GM19455 (cell line): ENCODE measurements around the gene CDKN1B.

Experiments used
- ATAC-seq: cut with Tn5 transposase; IDR thresholded peaks from one replicate; pipeline ENCODE4 v1.9.1; 2021; ENCODE audit not compliant: unreplicated experiment

CDKN1B gene

GRCh38 chr12:12700254-12700653 is 16.9 kb upstream of the CDKN1B start:
- no peak for ATAC-seq

GRCh38 chr12:12701457-12701856 is 15.7 kb upstream of the CDKN1B start:
- no peak for ATAC-seq

GRCh38 chr12:12704593-12705230 is 12.5 kb upstream of the CDKN1B start:
- peak; percentile 80 for ATAC-seq

- no peak for ATAC-seq
These were observed 11.2 kb upstream of the CDKN1B start for GRCh38 chr12:12705838-12706520.

GRCh38 chr12:12713932-12714275 is 3.3 kb upstream of the CDKN1B start:
- ATAC-seq: no peak

GRCh38 chr12:12714276-12715021 is 2.7 kb upstream of the CDKN1B start:
- ATAC-seq: no peak

- ATAC-seq: no peak
These were observed 2.1 kb upstream of the CDKN1B start for GRCh38 chr12:12715128-12715458.

GRCh38 chr12:12715459-12716150 is 1.6 kb upstream of the CDKN1B start:
- ATAC-seq: peak; percentile 24

GRCh38 chr12:12716151-12716792 is 896 bp upstream of the CDKN1B start:
- ATAC-seq: no peak

- no peak for ATAC-seq
These were observed 615 bp downstream of the CDKN1B start for GRCh38 chr12:12717586-12718380.

- no peak for ATAC-seq
These were observed 1.2 kb downstream of the CDKN1B start for GRCh38 chr12:12718381-12718759.

- no peak for ATAC-seq
These were observed 1.7 kb downstream of the CDKN1B start for GRCh38 chr12:12718853-12719252.

- ATAC-seq: no peak
These were observed 2.3 kb downstream of the CDKN1B start for GRCh38 chr12:12719496-12719895.

- no peak for ATAC-seq
These were observed 2.9 kb downstream of the CDKN1B start for GRCh38 chr12:12720052-12720451.

GRCh38 chr12:12720672-12721161 is 3.5 kb downstream of the CDKN1B start:
- ATAC-seq: no peak

GRCh38 chr12:12721176-12721751 is 4.1 kb downstream of the CDKN1B start:
- ATAC-seq: no peak

- no peak for ATAC-seq
These were observed 4.8 kb downstream of the CDKN1B start for GRCh38 chr12:12721814-12722434.

GRCh38 chr12:12722435-12723148 is 5.4 kb downstream of the CDKN1B start:
- no peak for ATAC-seq

GRCh38 chr12:12723149-12723680 is 6.0 kb downstream of the CDKN1B start:
- no peak for ATAC-seq
